Measurements from ENCODE around the gene CDC42SE2. TPM values are rescaled to one million over a fixed set of nuclear protein-coding genes. Genes with fewer than 3 reads are reported as not detected.

Gene CDC42SE2
- total and polyA plus RNA-seq, 5 experiments from 2014 or later = 313 to 544 (median 423) TPM

- DNase-seq = no peak
- Mint-ChIP-seq H3K27me3 (peaks cover 0 to 7% (median 0%) of the 10 kb centered on the region in 5 donors), H3K4me1 (peaks cover 32 to 94% (median 73%) of the 10 kb centered on the region in 4 donors), H3K4me3 (peak overlapping the region; percentile 75 to 89 (median 79)), H3K27ac (peak overlapping the region; percentile 83 to 98 (median 96)), H3K9me3 (peaks cover 0 to 6% (median 0%) of the 10 kb centered on the region in 9 donors), H3K36me3 (peaks cover 3 to 28% (median 6%) of the 10 kb centered on the region in 3 donors)
- no peak for ATAC-seq
- POLR2A ChIA-PET = interaction anchor here (0.5 to 6.5 kb wide), 16 partner anchors 8 to 1186 kb away, joined by 3 to 148 read pairs (median 5); partner anchors contain the start of gene CDC42SE2
Observed at GRCh38 chr5:131280417-131280816, 16.6 kb downstream of the CDC42SE2 start.

GRCh38 chr5:131281133-131281867, 17.4 kb downstream of the CDC42SE2 start:
- H3K36me3 Mint-ChIP-seq = peaks cover 3 to 28% (median 6%) of the 10 kb centered on the region in 3 donors
- H3K9me3 Mint-ChIP-seq = peaks cover 0 to 6% (median 0%) of the 10 kb centered on the region in 9 donors
- H3K4me1 Mint-ChIP-seq = peaks cover 35 to 94% (median 76%) of the 10 kb centered on the region in 4 donors
- peaks cover 0 to 7% (median 0%) of the 10 kb centered on the region in 5 donors for H3K27me3 Mint-ChIP-seq
- H3K27ac Mint-ChIP-seq = peak overlapping the region; percentile 83 to 98 (median 96)
- peak; percentile 78 to 87 for ATAC-seq
- POLR2A ChIA-PET = interaction anchor here (0.5 to 6.5 kb wide), 14 partner anchors 9 to 130 kb away, joined by 3 to 148 read pairs (median 5); partner anchors contain the start of gene CDC42SE2
- DNase-seq = peak in 4 of 10 donors; percentile 64 to 90 (median 82)
- H3K4me3 Mint-ChIP-seq = peak overlapping the region; percentile 75 to 89 (median 79)

GRCh38 chr5:131281868-131282234, 18.0 kb downstream of the CDC42SE2 start:
- DNase-seq (no peak), ATAC-seq (no peak)
- H3K4me3 Mint-ChIP-seq = peak overlapping the region; percentile 75 to 89 (median 79)
- POLR2A ChIA-PET = interaction anchor here (1.7 to 6.5 kb wide), 4 partner anchors 9 to 118 kb away, joined by 5 to 148 read pairs (median 12); partner anchors contain the start of gene CDC42SE2
- peak overlapping the region; percentile 83 to 98 (median 96) for H3K27ac Mint-ChIP-seq
- peaks cover 0 to 7% (median 0%) of the 10 kb centered on the region in 5 donors for H3K27me3 Mint-ChIP-seq
- H3K4me1 Mint-ChIP-seq = peaks cover 37 to 96% (median 76%) of the 10 kb centered on the region in 4 donors
- H3K36me3 Mint-ChIP-seq = peaks cover 3 to 31% (median 6%) of the 10 kb centered on the region in 3 donors
- peaks cover 0 to 6% (median 0%) of the 10 kb centered on the region in 9 donors for H3K9me3 Mint-ChIP-seq

GRCh38 chr5:131282235-131282634, 18.4 kb downstream of the CDC42SE2 start:
- Mint-ChIP-seq H3K9me3 (peaks cover 0 to 6% (median 0%) of the 10 kb centered on the region in 9 donors), H3K36me3 (peaks cover 3 to 33% (median 8%) of the 10 kb centered on the region in 3 donors), H3K4me1 (peaks cover 35 to 95% (median 74%) of the 10 kb centered on the region in 4 donors), H3K27ac (peak overlapping the region; percentile 83 to 98 (median 96)), H3K27me3 (peaks cover 0 to 7% (median 0%) of the 10 kb centered on the region in 5 donors), H3K4me3 (peak overlapping the region; percentile 75 to 89 (median 79))
- POLR2A ChIA-PET = interaction anchor here (2.2 to 6.5 kb wide), 2 partner anchors 10 to 16 kb away, joined by 11 to 148 read pairs; partner anchors contain the start of gene CDC42SE2
- DNase-seq (no peak), ATAC-seq (no peak)

- ATAC-seq (peak; percentile 9 to 18), DNase-seq (peak in 2 of 10 donors; percentile 37 to 45)
- no peaks in the 10 kb centered on the region for H3K27me3 Mint-ChIP-seq
Observed at GRCh38 chr5:131285703-131286399, 22.0 kb downstream of the CDC42SE2 start.

GRCh38 chr5:131286400-131286715, 22.5 kb downstream of the CDC42SE2 start:
- Mint-ChIP-seq H3K9me3 (no peaks in the 10 kb centered on the region), H3K36me3 (peaks cover 0 to 47% (median 6%) of the 10 kb centered on the region in 3 donors), H3K27ac (peak overlapping the region; percentile 50 to 96 (median 88)), H3K27me3 (no peaks in the 10 kb centered on the region), H3K4me1 (peaks cover 23 to 94% (median 67%) of the 10 kb centered on the region in 4 donors), H3K4me3 (peak overlapping the region in 7 of 10 donors; percentile 1 to 59 (median 30))
- POLR2A ChIA-PET = interaction anchor here (0.6 to 2.2 kb wide), 5 partner anchors 21 to 1621 kb away, joined by 3 to 36 read pairs (median 5); partner anchors contain the start of gene CDC42SE2
- ATAC-seq = no peak
- DNase-seq = no peak

More at GRCh38 chr5:131285703-131286399, 22.0 kb downstream of the CDC42SE2 start:
- Mint-ChIP-seq H3K27ac (peak overlapping the region; percentile 76 to 96 (median 90)), H3K9me3 (no peaks in the 10 kb centered on the region), H3K36me3 (peaks cover 0 to 46% (median 6%) of the 10 kb centered on the region in 3 donors), H3K4me3 (peak overlapping the region; percentile 1 to 67 (median 56)), H3K4me1 (peaks cover 26 to 94% (median 70%) of the 10 kb centered on the region in 4 donors)
- POLR2A ChIA-PET = interaction anchor here (0.5 to 2.2 kb wide), 21 partner anchors 8 to 1145 kb away, joined by 3 to 36 read pairs (median 3); partner anchors contain the start of genes CDC42SE2 and SLC22A5

GRCh38 chr5:131288328-131288727, 24.5 kb downstream of the CDC42SE2 start:
- peaks cover 0 to 41% (median 6%) of the 10 kb centered on the region in 3 donors for H3K36me3 Mint-ChIP-seq
- peaks cover 17 to 92% (median 65%) of the 10 kb centered on the region in 4 donors for H3K4me1 Mint-ChIP-seq
- DNase-seq (no peak), ATAC-seq (no peak)
- H3K9me3 Mint-ChIP-seq = no peaks in the 10 kb centered on the region
- POLR2A ChIA-PET = interaction anchor here (0.6 to 3.3 kb wide), 3 partner anchors 19 to 64 kb away, joined by 3 to 28 read pairs (median 4); partner anchors contain the start of gene CDC42SE2
- peak overlapping the region; percentile 71 to 98 (median 97) for H3K27ac Mint-ChIP-seq
- no peaks in the 10 kb centered on the region for H3K27me3 Mint-ChIP-seq
- H3K4me3 Mint-ChIP-seq = peak overlapping the region in 9 of 10 donors; percentile 83 to 91 (median 89)

GRCh38 chr5:131289738-131290137, 25.9 kb downstream of the CDC42SE2 start:
- peaks cover 4 to 48% (median 9%) of the 10 kb centered on the region in 3 donors for H3K36me3 Mint-ChIP-seq

GRCh38 chr5:131296213-131296672, 32.4 kb downstream of the CDC42SE2 start:
- peak overlapping the region; percentile 10 to 74 (median 67) for H3K4me3 Mint-ChIP-seq
- H3K36me3 Mint-ChIP-seq = peaks cover 7 to 39% (median 13%) of the 10 kb centered on the region in 3 donors
- DNase-seq = peak in 2 of 10 donors; percentile 28 to 39
- ATAC-seq = peak; percentile 62 to 66
- H3K9me3 Mint-ChIP-seq = peaks cover 0 to 2% (median 0%) of the 10 kb centered on the region in 9 donors
- H3K27me3 Mint-ChIP-seq = no peaks in the 10 kb centered on the region
- POLR2A ChIA-PET = interaction anchor here (0.7 to 1.0 kb wide), 4 partner anchors 18 to 43 kb away, joined by 3 to 5 read pairs (median 4); partner anchors contain the start of gene CDC42SE2
- peak overlapping the region; percentile 68 to 96 (median 90) for H3K27ac Mint-ChIP-seq
- H3K4me1 Mint-ChIP-seq = peaks cover 37 to 89% (median 80%) of the 10 kb centered on the region in 4 donors

More at GRCh38 chr5:131289738-131290137, 25.9 kb downstream of the CDC42SE2 start:
- POLR2A ChIA-PET = interaction anchor here (0.5 to 3.3 kb wide), 11 partner anchors 11 to 1773 kb away, joined by 3 to 28 read pairs (median 4); partner anchors contain the start of gene CDC42SE2
- peak; percentile 49 to 50 for ATAC-seq
- Mint-ChIP-seq H3K4me1 (peaks cover 24 to 92% (median 68%) of the 10 kb centered on the region in 4 donors), H3K27ac (peak overlapping the region; percentile 95 to 98 (median 97)), H3K9me3 (peaks cover 0 to 2% (median 0%) of the 10 kb centered on the region in 9 donors), H3K4me3 (peak overlapping the region; percentile 79 to 91 (median 88)), H3K27me3 (no peaks in the 10 kb centered on the region)
- DNase-seq = no peak

GRCh38 chr5:131297886-131298285, 34.0 kb downstream of the CDC42SE2 start:
- peaks cover 7 to 40% (median 9%) of the 10 kb centered on the region in 3 donors for H3K36me3 Mint-ChIP-seq
- no peaks in the 10 kb centered on the region for H3K27me3 Mint-ChIP-seq
- POLR2A ChIA-PET = interaction anchor here (1.0 to 2.9 kb wide), 2 partner anchors 34 to 76 kb away, joined by 4 to 13 read pairs; partner anchors contain the start of gene CDC42SE2
- peak overlapping the region in 3 of 10 donors; percentile 28 to 45 (median 31) for H3K4me3 Mint-ChIP-seq
- DNase-seq = no peak
- no peak for ATAC-seq
- peak overlapping the region in 7 of 10 donors; percentile 36 to 84 (median 55) for H3K27ac Mint-ChIP-seq
- H3K4me1 Mint-ChIP-seq = peaks cover 36 to 85% (median 82%) of the 10 kb centered on the region in 4 donors
- H3K9me3 Mint-ChIP-seq = peaks cover 0 to 2% (median 0%) of the 10 kb centered on the region in 9 donors

- Mint-ChIP-seq H3K27ac (peak overlapping the region; percentile 19 to 91 (median 84)), H3K4me3 (peak overlapping the region; percentile 13 to 73 (median 55)), H3K9me3 (peaks cover 0 to under 1% (median 0%) of the 10 kb centered on the region in 9 donors), H3K4me1 (peaks cover 31 to 86% (median 80%) of the 10 kb centered on the region in 4 donors), H3K27me3 (no peaks in the 10 kb centered on the region), H3K36me3 (peaks cover 4 to 37% (median 6%) of the 10 kb centered on the region in 3 donors)
- ATAC-seq (peak; percentile 18 to 38), DNase-seq (no peak)
- POLR2A ChIA-PET = interaction anchor here (2.9 kb wide), 1 partner anchor 36 kb away, joined by 13 read pairs; the partner anchor contains the start of gene CDC42SE2
Observed at GRCh38 chr5:131299465-131299864, 35.6 kb downstream of the CDC42SE2 start.

Data from naive thymus-derived CD8-positive, alpha-beta T cell (primary cell).